K562 (cell line): ENCODE measurements around the gene RPRD1B. TPM values are rescaled to one million over a fixed set of nuclear protein-coding genes. Genes with fewer than 3 reads are reported as not detected.

Source experiments
- DPF2 ChIP-seq: fragments of 450-650 bp; IDR thresholded peaks from 2 replicates; pipeline ENCODE4 v1.6.1; 2016
- GTF2E2 ChIP-seq: fragments of 200-800 bp; sonication (Bioruptor generic); IDR thresholded peaks from 2 replicates; pipeline ENCODE4 v1.6.1; 2016; ENCODE audit warnings: missing genetic modification characterization, missing compliant biosample characterization
- HDAC2 ChIP-seq: fragments of 450-650 bp; IDR thresholded peaks from 2 replicates; pipeline ENCODE4 v1.6.1; 2016; ENCODE audit warnings: mild to moderate bottlenecking
- ID3 ChIP-seq, 2 experiments: fragments of 250-450 bp in 1 of 2; fragments of 450-650 bp in 1 of 2; sonication (Bioruptor Pico) in 1 of 2; IDR thresholded peaks; 2 replicates each; pipeline versions ENCODE4 v1.6.1 to v1.8.0; 2016 to 2021; ENCODE audit warnings: mild to moderate bottlenecking in 2 of 2, moderate library complexity in 2 of 2, missing compliant biosample characterization in 1 of 2, missing genetic modification characterization in 1 of 2
- MAZ ChIP-seq, 2 experiments: fragments of 450-650 bp in 1 of 2; sonication (generic) in 1 of 2; formaldehyde crosslinking; IDR thresholded peaks in 1 of 2; conservative IDR thresholded peaks in 1 of 2; 2 replicates each; pipeline versions ENCODE4 v1.4.0 to v1.5.0; 2020; ENCODE audit warnings: mild to moderate bottlenecking in 1 of 2, missing genetic modification reagents in 1 of 2
- NFE2 ChIP-seq: IDR thresholded peaks from 2 replicates; pipeline ENCODE4 v1.6.1; 2014; ENCODE audit warnings: antibody characterized with exemption, low read depth
- NFYB ChIP-seq: IDR thresholded peaks from 2 replicates; pipeline ENCODE4 v1.6.1; 2011; ENCODE audit warnings: mild to moderate bottlenecking, moderate library complexity; ENCODE audit not compliant: insufficient read length; ENCODE audit errors: extremely low read depth
- NR2C2 ChIP-seq, 2 experiments: fragments of 200-800 bp in 1 of 2; sonication (Bioruptor generic) in 1 of 2; sonication (generic) in 1 of 2; formaldehyde crosslinking in 1 of 2; IDR thresholded peaks; 2 replicates each; pipeline versions ENCODE4 v1.6.1 to v1.8.0; 2016 to 2022; ENCODE audit warnings: mild to moderate bottlenecking in 1 of 2, missing compliant biosample characterization in 1 of 2, missing genetic modification characterization in 1 of 2, missing genetic modification reagents in 1 of 2
- NR3C1 ChIP-seq: sonication (generic); formaldehyde crosslinking; IDR thresholded peaks from 2 replicates; pipeline ENCODE4 v1.8.1; 2022; ENCODE audit warnings: missing genetic modification reagents
- RCOR1 ChIP-seq, 2 experiments: IDR thresholded peaks; 2 replicates each; pipeline ENCODE4 v1.6.1; 2012; ENCODE audit warnings: low read depth in 2 of 2, low read length in 2 of 2, borderline replicate concordance in 1 of 2, improper control_type of control experiment in 1 of 2
- SMARCA4 ChIP-seq: fragments of 450-650 bp; IDR thresholded peaks from 2 replicates; pipeline ENCODE4 v1.6.1; 2016
- SPI1 ChIP-seq: IDR thresholded peaks from 2 replicates; pipeline ENCODE4 v1.6.1; 2011; ENCODE audit warnings: low read depth, low read length, control low read depth, borderline replicate concordance
- polyA plus RNA-seq, 8 experiments: library from polyadenylated mRNA; depleted of rRNA in 4 of 8; stranded (reverse) in 5 of 8; unstranded in 3 of 8; fragments of >200 nt; fragmentation: Nextera tagmentation in 2 of 8; fragmentation: Illumina TruSeq in 1 of 8; extraction: Ambion mirVana in 2 of 8; extraction: Trizol in 1 of 8; gene quantifications; 2 replicates each; pipeline versions ENCODE4 v1.2.1 to v1.2.3, GENCODE V29; 2011 to 2014; ENCODE audit warnings: inconsistent platforms in 1 of 8, missing spikeins in 1 of 8
- total RNA-seq, 7 experiments: library from RNA; depleted of rRNA in 6 of 7; stranded (reverse); fragments of >200 nt in 6 of 7; fragmentation: Illumina TruSeq in 2 of 7; extraction: Trizol in 2 of 7; gene quantifications; 2 replicates each; pipeline versions ENCODE4 v1.2.1 to v1.2.3, GENCODE V29; 2011 to 2021; ENCODE audit warnings: low replicate concordance in 1 of 7

RPRD1B gene
- total and polyA plus RNA-seq, 9 of the 15 experiments (the other 6 are each of a cell fraction or from before 2014, with no cell fraction given): 5.5 to 43.0 (median 24.4) TPM

GRCh38 chr20:38114353-38114791 lies 80.8 kb downstream of the RPRD1B start (continued):
- TF ChIP-seq RCOR1 (IDR thresholded peaks at IDR 0.05; ENCODE audit: borderline replicate concordance in 1 of 2, low read depth in 2 of 2, low read length in 2 of 2) (peak; percentile 35 to 89; a peak in 3 of 4 replicates), HDAC2 (0 out of 2 replicates have a peak, but pooled peaks have one; percentile 32), NR3C1 (CRISPR knock-in tag) (no peak), NFE2 (peak; percentile 13; the same call in 1 of the 2 replicates), GTF2E2 (no peak), SMARCA4 (peak; percentile 46; the same call in 1 of the 2 replicates), SPI1 (peak; percentile 38; the same call in 1 of the 2 replicates), NFYB (peak; percentile 42), ID3 (CRISPR knock-in tag; IDR thresholded peaks at IDR 0.05) (no peak), ID3 (tag; IDR thresholded peaks at IDR 0.05) (no peak), NR2C2 (CRISPR knock-in tag; IDR thresholded peaks at IDR 0.05) (no peak), NR2C2 (tag; IDR thresholded peaks at IDR 0.05) (peak; percentile 27; the same call in 1 of the 2 replicates), MAZ (CRISPR knock-in tag; conservative IDR thresholded peaks at IDR 0.05 in 1 of 2, IDR thresholded peaks at IDR 0.05 in 1 of 2) (no peak), DPF2 (peak; percentile 42; the same call in 1 of the 2 replicates)
